Chondrocyte (in vitro differentiated cells): Measurements from ENCODE around the gene MYO1B. TPM values are rescaled to one million over a fixed set of nuclear protein-coding genes. Genes with fewer than 3 reads are reported as not detected.

ENCODE experiments used
- DNase-seq: peaks from one replicate; pipeline ENCODE4 v3.0.0; 2021; ENCODE audit warnings: mixed read lengths, low spot score
- H3K27ac Mint-ChIP-seq: one replicate; pipeline ENCODE4 v1.8.0; 2021; ENCODE audit warnings: mild to moderate bottlenecking, moderate library complexity, mixed read lengths; ENCODE audit not compliant: unreplicated experiment
- H3K27me3 Mint-ChIP-seq: 2 replicates; pipeline ENCODE4 v1.8.0; 2021; ENCODE audit warnings: low read depth, mixed read lengths
- H3K36me3 Mint-ChIP-seq: 2 replicates; pipeline ENCODE4 v1.8.0; 2021; ENCODE audit warnings: low read depth, mixed read lengths
- H3K4me1 Mint-ChIP-seq: 2 replicates; pipeline ENCODE4 v1.8.0; 2021; ENCODE audit warnings: low read depth, mild to moderate bottlenecking, mixed read lengths
- H3K4me3 Mint-ChIP-seq: one replicate; pipeline ENCODE4 v1.8.0; 2021; ENCODE audit warnings: mild to moderate bottlenecking, moderate library complexity, mixed read lengths; ENCODE audit not compliant: unreplicated experiment
- H3K9me3 Mint-ChIP-seq: 2 replicates; pipeline ENCODE4 v1.8.0; 2021; ENCODE audit warnings: low read depth, mixed read lengths
- CTCF ChIP-seq: fragments of 200-600 bp; sonication (generic); IDR thresholded peaks from 2 replicates; pipeline ENCODE4 v1.5.0; 2021; ENCODE audit warnings: antibody characterized with exemption, mild to moderate bottlenecking, moderate library complexity
- total RNA-seq: library from RNA; stranded (reverse); gene quantifications from 3 replicates; pipeline ENCODE4 v1.2.1, GENCODE V29; 2021

Gene MYO1B
- total RNA-seq, 1 donor from 2014 or later: 114 TPM

GRCh38 chr2:191359133-191359532, 113.9 kb downstream of the MYO1B start:
- peak overlapping the region; percentile 82 for H3K27ac Mint-ChIP-seq
- peaks cover 52% of the 10 kb centered on the region for H3K4me1 Mint-ChIP-seq
- no peak overlapping the region for H3K4me3 Mint-ChIP-seq
- H3K36me3 Mint-ChIP-seq: peaks cover 8% of the 10 kb centered on the region
- no peak for DNase-seq
- no peaks in the 10 kb centered on the region for H3K9me3 Mint-ChIP-seq
- no peaks in the 10 kb centered on the region for H3K27me3 Mint-ChIP-seq
- TF ChIP-seq CTCF: no peak

GRCh38 chr2:191360918-191361317, 115.7 kb downstream of the MYO1B start:
- H3K36me3 Mint-ChIP-seq: peaks cover 10% of the 10 kb centered on the region
- no peak for TF ChIP-seq CTCF
- peaks cover 66% of the 10 kb centered on the region for H3K4me1 Mint-ChIP-seq
- DNase-seq: no peak
- no peaks in the 10 kb centered on the region for H3K27me3 Mint-ChIP-seq
- H3K27ac Mint-ChIP-seq: no peak overlapping the region
- no peaks in the 10 kb centered on the region for H3K9me3 Mint-ChIP-seq
- H3K4me3 Mint-ChIP-seq: no peak overlapping the region

DNA sequence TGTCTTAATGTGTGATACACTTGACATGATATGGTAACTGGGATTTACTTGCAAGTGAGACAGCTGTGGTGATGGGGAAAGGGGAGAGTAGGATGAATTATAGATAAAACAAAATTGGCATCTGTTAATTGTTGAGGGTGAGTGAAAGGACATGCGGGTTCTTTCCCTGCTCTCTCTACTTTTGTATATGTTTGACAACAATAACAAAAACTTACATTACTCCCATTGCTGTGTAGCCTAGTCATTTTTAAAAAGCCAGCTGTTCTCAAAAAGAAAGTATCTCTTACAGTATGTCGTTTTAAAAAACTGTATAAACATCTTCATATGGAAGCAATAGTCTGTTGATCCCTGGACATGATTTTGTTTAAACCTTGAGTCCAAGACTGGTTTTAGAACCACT, 117.6 kb downstream of the MYO1B start:
- Mint-ChIP-seq H3K27me3 (no peaks in the 10 kb centered on the region), H3K4me3 (no peak overlapping the region), H3K9me3 (no peaks in the 10 kb centered on the region), H3K4me1 (peaks cover 82% of the 10 kb centered on the region), H3K36me3 (peaks cover 10% of the 10 kb centered on the region), H3K27ac (peak overlapping the region; percentile 82)
- DNase-seq: no peak
- TF ChIP-seq CTCF: no peak

DNA sequence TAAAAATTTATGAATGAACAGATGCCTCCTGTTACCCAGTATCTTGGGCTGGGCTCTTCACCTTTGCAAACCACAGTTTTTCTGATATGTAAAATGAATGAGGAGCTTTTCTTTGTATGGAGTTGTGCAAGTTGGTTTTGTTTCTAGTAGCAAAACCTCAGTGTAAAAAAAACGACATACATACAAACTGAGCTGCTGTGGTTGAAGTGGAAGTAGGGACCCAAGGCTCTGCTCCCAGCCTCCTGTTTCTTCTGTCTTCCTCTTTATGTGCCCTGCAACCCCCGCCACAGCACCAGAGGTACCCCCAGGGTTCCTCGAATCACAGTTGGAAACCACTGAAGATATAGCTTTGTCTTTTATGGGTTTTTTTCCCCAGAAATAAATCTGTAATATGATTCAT, 118.1 kb downstream of the MYO1B start:
- Mint-ChIP-seq H3K27ac (peak overlapping the region; percentile 82), H3K27me3 (no peaks in the 10 kb centered on the region), H3K9me3 (no peaks in the 10 kb centered on the region), H3K36me3 (peaks cover 10% of the 10 kb centered on the region), H3K4me1 (peaks cover 82% of the 10 kb centered on the region), H3K4me3 (no peak overlapping the region)
- TF ChIP-seq CTCF: no peak
- no peak for DNase-seq

GRCh38 chr2:191365089-191365488, 119.9 kb downstream of the MYO1B start:
- Mint-ChIP-seq H3K36me3 (peaks cover 11% of the 10 kb centered on the region), H3K4me3 (no peak overlapping the region), H3K27me3 (no peaks in the 10 kb centered on the region), H3K4me1 (peaks cover 70% of the 10 kb centered on the region), H3K27ac (peak overlapping the region; percentile 97), H3K9me3 (no peaks in the 10 kb centered on the region)
- TF ChIP-seq CTCF: no peak
- no peak for DNase-seq
